EH (cell line): ENCODE results near the gene LGALS14.
"Not testable (repeated sequence)": the region's sequence is repeated elsewhere in the genome, so short reads cannot be mapped to it uniquely, and the experiment has no call there.

Experiments
- DNase-seq: peaks from one replicate; pipeline ENCODE4 v3.0.0-alpha.2; 2015; ENCODE audit warnings: low read depth

LGALS14 gene

DNA sequence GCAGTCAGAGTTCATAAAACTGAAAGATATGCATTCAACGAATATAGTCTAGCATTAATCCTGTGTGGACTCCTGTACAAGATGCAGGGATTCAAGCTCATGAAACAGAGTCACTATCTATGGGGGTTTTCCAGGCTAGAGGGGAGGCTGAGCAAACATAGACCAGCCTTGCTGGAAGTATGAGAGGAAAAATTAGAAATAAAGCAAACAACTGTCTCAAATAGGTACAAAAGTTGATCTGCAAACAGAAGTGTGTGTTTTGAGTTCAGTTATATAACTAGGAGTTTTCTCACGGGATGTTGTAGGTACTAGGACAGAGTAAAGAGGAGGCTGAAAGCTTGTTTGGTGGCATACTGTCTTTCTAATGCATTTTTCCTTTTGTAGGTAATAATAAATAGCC, 8.5 kb upstream of the LGALS14 start:
- no peak for DNase-seq

DNA sequence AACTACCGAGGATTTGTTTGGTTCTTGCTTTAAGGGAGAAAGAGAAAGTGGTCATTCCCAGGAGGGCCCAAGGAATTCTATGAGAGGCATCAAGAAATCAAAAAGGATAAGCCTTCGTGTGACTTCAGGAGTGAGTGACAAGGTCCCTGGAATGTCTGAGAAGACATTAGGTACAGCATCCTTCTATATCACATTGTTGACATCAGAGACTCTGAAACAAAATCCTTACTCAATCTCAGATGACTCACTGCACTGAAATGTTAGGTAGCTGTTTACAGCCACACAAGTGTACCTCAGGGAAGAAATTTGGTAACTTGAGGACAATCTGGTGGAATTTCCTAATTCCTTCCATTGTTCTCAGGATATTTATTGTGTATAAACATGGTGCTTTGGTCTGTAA, 7.9 kb upstream of the LGALS14 start:
- DNase-seq: no peak

DNA sequence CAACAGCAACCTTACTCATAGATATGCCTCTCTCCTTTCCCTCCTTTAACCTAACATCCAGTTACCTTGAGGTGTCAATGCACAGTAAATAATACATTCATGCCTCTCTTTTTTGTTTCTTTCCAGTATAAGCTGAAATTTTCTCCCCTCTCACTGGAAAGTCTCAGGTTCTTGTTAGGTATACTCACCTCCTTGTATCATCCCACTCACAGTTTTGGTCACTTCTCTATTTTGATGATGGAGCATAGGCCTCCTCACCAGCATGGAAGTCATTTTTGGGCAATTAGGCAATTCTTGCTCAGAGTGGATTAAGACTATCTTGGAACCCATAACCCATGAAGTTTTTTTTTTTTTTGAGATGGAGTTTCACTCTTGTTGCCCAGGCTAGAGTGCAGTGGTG, 5.7 kb upstream of the LGALS14 start:
- DNase-seq: no peak

DNA sequence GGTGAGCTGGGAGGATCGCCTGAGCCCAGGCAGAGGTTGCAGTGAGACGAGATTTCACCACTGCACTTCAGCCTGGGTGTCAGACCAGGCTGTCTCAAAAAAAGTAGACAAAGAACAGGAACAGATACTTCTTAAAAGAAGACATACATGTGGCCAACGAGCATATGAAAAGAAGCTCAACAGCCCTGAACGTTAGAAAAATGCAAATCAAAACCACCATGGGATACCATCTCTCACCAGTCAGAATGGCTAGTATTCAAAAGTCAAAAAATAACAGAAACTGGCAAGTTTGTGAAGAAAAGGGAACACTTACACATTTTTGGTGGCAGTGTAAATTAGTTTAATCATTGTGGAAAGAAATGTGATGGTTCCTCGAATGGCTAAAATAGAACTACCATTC, 3.0 kb upstream of the LGALS14 start:
- no peak for DNase-seq

GRCh38 chr19:39705578-39706188, 1.4 kb downstream of the LGALS14 start:
- DNase-seq: no peak

GRCh38 chr19:39708594-39708993, 4.3 kb downstream of the LGALS14 start:
- DNase-seq: no peak

- no peak for DNase-seq
These were observed 5.0 kb downstream of the LGALS14 start for GRCh38 chr19:39709026-39709872.

GRCh38 chr19:39710333-39710890, 6.1 kb downstream of the LGALS14 start:
- DNase-seq: no peak

DNA sequence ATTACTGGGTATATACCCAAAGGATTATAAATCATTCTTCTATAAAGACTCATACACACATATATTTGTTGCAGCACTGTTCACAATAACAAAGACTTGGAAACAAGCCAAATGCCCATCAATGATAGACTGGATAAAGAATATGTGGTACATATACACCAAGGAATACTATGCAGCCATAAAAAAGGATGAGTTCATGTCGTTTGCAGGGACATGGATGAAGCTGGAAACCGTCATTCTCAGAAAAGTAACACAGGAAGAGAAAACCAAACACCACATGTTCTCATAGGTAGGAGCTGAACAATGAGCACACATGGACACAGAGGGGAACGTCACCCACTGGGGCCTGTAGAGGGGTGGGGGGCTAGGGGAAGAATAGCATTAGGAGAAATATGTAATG, 15.9 kb downstream of the LGALS14 start:
- not testable (repeated sequence) for DNase-seq

GRCh38 chr19:39725995-39726394, 21.7 kb downstream of the LGALS14 start:
- no peak for DNase-seq

GRCh38 chr19:39727070-39727800, 23.0 kb downstream of the LGALS14 start:
- DNase-seq: no peak

DNA sequence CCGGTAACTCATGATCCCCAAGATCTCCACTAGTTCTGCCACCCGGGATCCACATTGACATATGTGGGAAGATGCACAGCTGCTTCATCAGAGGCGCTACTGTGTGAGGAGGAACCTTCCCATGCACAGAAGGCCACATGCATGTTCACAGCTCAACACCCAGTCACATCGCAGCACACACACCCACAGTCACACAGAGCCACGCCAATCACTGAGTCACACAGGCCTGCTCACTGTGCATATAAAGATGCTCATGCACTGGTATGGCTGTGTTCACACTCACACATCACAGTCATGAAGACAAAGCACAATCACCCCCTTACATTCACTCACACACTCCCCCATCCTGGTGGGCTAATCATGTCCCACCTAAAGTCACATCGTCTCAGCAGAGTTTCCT, 23.8 kb downstream of the LGALS14 start:
- DNase-seq: no peak

- DNase-seq: no peak
These were observed 25.3 kb downstream of the LGALS14 start for GRCh38 chr19:39729594-39729993.

DNA sequence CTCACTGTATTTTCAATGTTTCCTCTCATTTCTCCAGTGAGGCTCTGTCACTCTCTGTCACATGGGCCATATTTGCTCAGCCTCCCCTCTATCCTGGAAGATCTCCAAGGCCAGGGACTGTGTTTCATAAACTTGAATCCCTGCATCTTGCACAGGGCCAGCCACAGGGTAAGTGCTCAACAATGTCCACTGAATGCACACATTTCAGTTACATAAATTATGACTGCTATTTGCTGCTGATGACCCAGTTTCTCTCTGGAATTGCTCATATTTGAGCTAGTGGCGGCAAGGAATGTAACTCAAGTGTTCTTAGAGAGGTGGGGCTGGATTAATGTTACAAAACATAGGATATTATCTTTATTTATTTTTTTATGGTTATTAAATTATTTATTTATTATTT, 27.4 kb downstream of the LGALS14 start:
- DNase-seq: no peak

GRCh38 chr19:39733841-39734240, 29.6 kb downstream of the LGALS14 start:
- DNase-seq: no peak

GRCh38 chr19:39735688-39736087, 31.4 kb downstream of the LGALS14 start:
- no peak for DNase-seq

DNA sequence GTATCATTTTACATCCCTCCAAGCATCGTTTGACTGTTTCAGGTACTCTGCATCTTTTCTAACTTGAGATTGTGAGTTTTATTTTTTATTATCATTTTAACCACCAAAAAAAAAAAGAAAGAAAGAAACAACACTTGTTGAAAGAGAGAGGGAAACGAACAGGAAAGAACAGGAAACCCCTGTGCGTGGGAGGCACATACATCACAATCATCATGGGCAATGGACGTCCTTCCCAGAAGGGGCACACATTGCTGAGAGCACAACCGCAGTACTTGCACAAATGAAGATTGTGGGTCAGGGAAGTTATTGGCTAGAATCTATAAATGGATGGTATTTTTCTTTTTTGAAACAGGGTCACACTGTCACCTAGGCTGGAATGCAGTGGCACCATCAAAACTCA, 31.8 kb downstream of the LGALS14 start:
- DNase-seq: no peak

DNA sequence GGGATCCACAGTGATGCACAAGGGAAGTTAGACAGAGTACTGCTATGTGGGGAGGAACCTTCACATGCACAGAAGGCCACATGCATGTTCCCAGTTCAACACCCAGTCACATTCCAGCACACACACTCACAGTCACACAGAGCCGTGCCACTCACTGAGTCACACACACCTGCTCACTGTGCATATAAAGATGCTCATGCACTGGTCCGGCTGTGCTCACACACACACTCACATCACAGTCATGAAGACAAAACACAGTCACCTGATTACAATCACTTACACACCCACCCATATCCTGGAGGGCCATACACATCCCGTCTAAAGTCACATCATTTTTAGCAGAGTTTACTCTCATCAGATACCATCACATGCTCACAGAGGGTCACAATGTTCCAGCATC, 33.1 kb downstream of the LGALS14 start:
- DNase-seq: no peak

DNA sequence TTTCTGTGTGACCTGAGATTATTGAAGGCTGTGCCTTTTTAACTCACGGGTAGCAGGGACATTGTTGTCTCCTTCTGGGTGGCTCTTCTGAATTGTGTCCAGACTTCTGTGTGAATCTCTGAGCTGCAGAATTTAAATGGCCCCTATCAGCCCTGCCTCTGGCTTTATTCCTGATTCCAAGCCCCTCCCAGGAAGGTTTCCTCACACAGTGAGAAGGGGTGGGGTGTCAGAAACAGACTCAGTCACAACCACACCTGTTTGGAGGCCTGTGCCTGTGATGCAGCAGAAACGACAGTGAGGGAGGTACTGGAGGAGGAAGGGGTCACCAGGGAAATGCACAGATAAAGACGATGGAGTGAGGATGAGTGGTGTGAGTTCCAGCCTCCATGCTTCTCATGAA, 33.6 kb downstream of the LGALS14 start, which contains the start of gene CLC:
CLC (minus strand) TSS at position 139 of the 400 bp plus-strand sequence; CDS start at position 62, 77 bp downstream.
- DNase-seq: no peak

DNA sequence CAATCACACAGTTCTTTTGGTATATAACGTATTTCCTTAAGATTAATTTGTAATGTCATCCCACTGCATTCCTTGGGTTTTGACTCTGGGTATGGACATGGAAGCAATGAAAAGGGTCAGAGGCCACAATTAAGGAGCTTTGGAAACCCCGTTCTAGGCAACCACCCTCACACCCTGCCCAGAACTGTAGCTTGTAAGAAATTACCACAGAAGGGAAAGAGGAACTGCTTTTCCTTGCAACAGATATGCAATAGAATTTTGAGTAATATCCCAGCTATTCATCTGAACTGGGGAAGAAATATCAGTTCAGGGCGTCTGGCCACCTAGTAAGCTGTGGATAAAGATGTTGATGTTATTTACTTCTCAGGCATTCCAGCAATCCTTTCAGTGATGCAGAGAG, 34.5 kb downstream of the LGALS14 start:
- no peak for DNase-seq

DNA sequence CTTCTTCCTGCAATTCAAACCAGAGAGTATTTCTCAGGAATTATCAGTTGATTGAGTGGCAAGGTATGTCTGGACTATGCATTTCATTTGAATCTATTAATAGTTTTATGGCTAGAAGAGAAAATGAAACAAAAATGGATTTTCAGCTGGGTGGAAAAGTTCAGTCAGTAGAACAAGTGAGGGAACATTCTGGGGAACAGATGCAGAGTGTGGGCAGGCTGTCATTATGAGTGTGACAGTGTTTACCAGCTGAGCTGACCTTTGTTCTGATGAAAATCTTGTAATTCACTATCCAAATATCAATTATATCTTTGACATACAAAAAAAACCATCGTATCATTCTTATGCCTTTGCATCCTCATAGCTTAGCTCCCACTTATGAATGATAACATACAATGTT, 36.1 kb downstream of the LGALS14 start:
- no peak for DNase-seq

GRCh38 chr19:39745643-39746042, 41.4 kb downstream of the LGALS14 start:
- DNase-seq: no peak
